NCI-H187 treated with DMSO at 0.1 percent for 48 hours (cell line): ENCODE measurements around the gene MIAT.

Source experiments
- DNase-seq: peaks from one replicate; lab custom pipeline; 2025; lab: John Stamatoyannopoulos, UW

Gene MIAT

DNA sequence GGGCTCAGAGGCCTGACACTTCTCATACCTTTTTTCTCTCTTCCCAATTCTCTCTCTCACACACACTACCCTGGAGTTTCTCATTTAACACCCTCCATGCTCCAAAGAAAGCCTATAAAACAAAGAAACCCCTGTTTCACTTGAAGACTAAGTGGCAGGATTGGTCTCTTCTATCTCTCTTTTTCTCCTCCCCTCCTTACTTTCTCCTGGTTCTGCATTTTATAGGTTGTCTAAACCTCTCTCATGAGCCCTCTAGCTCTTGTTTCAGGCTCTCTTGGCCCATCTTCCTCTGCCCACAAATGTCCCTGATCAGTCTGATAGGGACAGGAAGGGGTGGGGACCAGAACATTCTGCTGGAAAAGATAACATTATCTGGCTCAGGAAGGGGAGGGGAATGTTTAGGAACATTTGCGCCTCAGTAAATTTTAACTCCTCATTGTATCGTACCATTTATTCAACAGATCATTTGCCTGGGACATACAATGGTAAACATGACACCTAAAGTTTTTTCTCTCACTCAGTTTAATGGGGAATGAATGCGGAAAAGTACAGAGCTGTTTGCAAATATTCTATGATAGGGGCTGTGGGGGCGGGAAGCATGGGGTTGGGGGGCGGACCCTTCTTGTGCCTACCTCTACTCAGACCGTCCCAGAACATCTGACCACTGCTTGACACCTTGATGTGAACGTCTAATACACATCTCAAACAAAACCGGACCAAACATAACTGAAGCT is 24.8 kb upstream of the MIAT start:
- DNase-seq = no peak

DNA sequence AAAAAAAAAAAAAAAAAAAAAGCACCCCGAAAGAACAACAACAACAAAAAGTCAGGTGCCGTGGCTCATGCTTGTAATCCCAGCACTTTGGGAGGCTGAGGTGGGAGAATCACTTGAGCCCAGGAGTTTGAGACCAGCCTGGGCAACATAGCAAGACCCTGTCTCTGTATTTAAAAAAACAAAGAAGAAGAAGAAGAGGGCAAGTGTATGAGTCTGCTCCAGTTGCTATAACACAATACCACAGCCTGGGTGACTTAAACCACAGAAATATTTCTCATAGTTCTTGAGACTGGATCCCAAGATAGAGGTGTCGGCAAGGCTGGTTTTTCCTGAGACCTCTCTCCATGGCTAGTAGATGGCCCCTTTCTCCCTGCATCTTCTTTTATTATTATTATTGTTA is 23.2 kb upstream of the MIAT start:
- DNase-seq = no peak

DNA sequence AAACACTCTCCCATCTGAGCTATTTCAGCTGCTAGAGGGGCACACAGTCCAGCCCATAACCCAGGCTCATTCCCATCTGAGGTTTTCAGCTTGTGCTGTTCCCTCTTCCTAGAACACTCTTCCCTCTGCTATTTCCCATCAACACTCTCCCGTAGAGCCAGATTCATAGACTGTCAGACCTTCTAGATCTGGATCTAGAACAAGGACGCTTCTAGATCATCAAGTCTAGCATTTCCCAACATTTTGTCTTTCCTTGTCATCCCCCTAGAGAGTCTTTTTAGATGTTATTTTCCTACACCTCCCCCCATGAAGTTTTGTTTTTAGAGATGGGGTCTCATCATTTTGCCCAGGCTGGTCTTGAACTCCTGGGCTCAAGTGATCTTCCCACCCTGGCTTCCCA is 22.3 kb upstream of the MIAT start:
- DNase-seq = no peak

DNA sequence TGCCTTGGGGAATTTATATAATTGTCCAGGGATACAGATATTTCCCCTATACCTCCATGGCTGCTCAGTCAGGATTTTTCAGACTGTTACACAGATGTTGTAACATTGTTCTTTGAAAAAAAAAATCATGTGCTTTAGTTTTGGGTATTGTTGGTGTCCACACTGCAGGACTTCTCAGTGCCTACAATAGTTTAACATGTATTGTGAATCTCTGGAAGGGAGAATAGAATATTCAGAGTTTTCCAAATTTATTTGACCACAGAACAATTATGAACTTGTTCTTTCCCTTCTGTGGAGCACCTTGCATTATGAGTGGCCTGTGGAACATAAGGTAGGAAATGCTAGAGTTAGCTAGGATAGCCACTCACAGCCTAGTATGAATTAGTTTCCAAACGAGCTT is 21.1 kb upstream of the MIAT start:
- no peak for DNase-seq

DNA sequence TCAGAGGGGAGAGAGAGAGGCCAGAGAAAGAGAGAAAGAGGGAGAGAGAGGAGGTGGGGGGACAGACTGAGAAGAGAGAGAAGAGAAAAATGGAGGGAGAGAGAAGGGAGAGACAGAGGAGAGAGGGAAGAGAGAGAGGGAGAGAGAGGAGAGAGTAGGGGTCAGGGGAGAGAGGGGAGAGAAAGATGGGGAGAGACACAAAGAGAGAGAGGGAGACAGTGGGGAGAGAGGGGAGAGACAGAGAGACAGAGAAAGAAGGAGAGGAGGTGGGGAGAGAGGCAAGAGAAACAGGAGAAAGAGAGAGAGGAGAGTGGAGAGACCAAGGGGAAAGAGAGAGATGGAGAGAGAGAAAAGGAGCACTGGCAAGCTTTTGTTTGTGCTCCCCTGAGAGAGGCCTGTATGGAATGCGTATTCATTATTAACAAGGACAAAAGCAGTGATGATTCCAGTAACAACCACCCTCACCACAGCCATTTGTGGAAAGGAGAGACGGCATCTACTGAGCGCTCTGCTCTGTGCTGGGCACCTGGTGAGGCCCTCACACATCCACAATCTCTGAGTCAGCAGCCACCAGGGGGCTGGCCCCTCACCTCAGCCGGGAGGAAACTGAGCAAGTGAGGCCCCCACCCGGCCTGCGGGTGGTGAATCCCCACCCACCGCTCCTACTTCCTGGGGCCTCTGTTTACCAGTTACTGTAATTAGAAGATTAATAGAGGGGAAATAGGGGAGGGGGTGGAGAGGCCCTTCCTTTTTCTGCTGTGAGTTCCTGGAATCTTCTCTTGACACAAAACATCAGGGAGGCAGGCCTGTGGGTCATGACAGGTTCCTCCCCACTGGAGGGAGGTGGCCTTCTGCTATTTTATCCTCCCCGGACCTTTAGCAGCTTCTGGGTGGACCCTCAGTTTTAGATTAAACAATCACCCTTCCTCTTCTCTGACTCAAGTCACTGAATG is 14.6 kb upstream of the MIAT start:
- DNase-seq = no peak

DNA sequence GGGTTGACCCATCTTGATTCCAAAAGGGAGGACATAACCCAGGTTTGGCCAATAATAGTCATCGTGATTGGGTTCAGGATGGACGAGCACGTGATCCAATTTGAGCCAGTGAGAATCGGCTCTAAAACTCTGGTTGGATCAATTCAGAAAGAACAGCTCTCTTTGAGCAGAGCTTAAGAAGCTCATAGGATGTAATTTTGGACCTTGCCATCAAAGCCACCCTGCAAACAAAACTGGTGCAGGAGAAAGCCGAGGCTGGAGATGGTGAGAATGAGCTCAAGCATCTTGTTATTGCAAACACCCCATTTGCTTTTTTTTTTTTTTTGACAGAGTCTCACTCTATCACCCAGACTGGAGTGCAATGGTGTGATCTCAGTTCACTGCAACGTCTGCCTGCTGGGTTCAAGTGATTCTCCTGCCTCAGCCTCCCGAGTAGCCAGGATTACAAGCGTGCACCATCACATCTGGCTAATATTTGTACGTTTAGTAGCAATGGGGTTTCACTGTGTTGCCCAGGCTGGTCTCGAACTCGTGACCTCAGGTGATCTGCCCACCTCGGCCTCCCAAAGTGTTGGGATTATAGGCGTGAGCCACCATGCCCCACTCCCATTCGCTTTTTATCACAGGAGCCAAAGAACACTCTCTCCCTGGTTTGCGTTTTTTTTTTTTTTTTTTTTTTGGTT is 13.8 kb upstream of the MIAT start:
- no peak for DNase-seq

DNA sequence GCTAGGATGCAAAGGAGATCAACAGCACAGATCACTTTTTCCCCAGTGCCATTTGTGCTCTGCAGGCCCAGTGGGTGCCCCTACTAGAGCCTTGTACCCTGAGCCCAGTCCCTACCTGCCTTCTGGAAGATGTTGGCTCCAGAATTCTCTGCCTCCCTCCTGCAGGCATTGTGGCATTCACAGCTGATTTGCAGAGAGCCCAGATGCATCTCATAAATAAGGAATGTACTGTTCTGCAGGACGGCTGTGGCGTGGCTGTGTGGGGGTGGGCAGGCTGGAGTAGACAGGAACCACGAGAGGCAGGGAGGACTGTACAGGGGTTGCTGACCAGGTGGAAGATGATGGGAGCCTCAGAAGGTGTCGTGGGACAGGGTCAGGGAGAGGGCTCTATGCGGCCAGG is 11.2 kb upstream of the MIAT start:
- DNase-seq = no peak

DNA sequence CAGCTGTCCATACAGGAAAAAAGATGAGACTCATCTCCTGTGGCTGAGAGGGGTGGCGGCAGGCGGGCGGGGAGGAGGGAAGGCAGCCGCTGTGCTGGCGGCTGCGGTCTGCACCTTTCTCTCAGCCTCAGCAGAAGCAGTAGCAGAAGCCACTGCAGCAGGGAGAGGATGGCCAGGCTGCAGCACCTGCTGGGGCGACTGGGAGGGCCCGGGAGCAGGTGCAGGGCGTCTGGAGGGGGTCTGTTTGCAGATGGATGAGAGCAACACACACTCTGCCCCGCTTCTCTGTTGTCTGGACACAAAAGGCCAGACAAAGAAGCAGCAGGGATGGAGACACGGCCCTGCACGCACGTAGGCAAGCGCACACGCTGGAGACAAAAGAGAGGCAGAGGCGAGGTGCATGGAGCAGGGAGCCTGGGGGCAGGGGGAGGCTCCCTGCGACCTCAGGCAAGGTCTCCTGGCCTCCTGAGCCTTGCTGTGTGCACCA is 9.3 kb upstream of the MIAT start:
- DNase-seq = peak; percentile 58

DNA sequence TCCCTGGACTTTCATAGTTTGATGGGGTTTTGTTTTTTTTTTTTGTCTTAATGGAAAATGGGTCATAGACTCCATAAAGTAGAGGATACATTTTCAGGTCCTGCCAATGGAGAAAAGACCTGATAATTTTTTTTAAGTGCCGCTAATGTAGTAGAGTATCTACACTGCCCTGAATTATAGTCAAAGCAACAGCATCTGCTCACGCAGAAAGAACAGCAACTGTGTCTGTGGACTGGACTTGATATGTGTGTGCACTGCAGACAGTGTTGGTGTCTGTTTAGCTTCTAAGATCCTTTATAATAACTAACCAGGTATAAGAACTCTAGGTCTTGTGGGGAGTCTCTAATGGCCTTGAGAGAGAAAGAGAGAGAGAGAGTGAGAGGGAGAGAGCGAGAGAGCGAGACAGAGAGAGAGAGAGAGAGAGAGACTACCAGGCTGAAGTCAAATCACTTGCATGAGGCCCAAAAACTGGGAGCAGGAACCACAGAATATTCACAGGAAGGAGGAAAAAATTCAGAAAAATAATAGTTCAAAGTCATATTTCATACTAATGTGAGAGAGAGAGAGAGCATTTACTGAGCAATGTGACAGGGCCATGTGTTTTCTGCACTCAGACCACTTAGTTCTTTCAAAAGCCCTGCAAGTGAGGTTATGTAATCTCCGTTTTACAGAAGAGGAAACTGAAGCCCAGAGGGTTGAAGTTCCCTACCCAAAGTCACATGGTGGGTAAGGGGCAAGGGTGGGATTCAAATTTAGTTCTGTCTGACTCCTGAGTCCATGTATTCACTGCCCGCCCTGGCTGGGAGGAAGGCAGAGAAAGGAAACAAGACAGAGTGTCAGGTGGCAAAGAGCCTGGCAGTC is 8.6 kb upstream of the MIAT start:
- DNase-seq = no peak

DNA sequence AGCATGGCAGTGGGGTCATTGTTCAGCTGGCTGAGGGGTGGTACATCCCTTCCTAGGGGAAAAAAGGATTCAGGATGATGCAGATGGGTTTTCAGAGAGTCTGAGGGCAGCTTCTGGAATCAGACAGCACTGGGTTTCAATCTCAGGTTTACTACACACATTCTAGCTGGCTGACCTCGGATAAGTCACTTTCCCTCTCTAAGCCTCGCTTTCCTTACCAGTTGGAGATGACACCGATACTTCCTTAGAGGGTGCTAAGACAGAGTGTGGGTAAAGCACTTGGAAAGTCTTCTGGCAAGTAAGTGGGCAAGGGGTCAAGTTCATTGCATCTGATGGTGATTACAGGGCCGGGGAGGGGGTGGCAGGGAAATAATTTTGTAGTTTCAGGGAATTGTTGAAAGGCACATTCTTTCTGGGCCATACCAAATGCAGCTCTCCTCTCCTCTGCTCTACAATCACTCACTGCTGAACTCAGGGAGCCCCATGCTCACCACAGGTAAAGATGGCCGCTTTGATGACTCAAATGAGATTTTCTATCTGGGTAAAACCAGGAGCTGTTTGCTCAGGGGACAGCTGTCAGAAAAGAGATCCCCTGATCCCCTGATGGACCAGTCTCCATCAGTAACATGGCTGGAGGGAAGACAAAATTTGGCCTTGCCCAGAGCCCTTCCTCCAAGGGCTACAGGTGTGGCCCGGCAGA is 6.5 kb upstream of the MIAT start:
- DNase-seq = no peak

DNA sequence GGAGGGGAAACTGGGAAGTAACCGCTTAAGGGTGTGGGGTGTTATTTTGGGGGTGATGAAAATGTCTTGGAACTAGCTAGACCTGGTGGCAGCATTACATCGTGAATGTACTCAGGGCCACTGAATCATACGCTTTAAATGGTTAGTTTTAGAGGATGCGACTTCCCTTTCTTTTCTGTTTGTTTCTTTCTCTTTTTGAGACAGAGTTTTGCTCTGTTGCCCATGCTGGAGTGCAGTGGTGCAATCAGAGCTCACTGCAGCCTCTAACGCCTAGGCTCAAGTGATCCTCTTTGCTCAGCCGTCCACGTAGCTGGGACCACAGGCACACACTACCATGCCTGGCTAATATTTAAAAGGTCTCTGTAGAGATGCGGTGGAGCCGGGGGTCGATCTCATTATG is 5.6 kb upstream of the MIAT start:
- DNase-seq = no peak

DNA sequence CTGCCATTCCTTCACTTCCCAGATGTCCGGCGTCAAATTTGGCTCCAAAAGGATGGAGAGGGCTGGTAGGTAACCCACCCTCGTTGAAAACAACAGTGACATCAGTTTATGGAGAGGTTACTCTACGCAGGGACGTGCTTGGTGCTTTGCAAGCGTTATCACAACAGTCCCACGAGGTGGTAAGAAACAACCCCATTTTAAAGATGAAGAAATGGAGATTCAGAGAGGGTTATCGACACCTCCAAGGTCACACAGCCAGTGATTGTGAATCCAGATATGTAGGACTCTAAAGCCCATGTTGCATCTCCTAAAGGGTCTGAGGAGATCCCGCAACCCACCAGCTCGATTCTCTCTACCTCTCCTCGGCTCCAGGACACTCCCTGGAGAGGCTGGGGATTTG is 773 bp downstream of the MIAT start:
- DNase-seq = no peak

DNA sequence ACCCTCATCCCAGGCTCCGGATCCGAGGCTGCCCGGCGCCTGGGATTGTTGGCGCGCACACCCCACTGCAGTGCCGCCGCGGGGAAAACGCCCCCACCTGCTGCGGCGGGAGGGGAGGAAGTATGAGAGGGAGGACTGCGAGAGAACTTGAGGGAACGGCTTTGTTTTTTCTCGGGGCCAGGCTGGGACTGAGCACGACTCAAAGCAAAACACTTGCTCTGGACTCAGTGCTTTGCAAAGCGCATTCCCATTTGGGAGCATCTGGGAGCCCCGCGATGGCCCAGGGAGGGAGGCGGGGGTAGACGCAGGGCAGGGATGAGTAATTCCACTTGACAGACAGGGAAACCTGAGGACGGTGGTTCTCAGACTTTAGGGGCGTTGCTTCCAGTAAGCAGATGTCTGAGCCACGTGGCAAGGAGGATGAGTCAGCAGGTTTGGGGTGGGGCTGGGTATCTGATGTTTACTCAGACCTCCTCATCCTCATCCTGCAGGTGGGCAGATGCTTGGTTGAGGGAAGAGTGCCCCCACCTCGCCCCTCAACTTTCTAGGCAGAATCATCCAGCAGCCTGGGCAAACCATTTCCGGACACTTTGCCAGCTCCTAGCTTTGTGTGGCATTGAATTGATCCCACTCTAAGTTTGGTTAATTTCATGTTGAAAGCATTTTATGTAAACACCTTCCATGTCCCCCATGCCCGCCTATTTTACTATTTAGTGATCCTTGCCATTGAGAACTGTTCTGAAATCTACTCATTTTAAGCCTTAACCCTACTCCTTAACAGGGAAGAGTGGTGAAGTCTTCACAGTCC is 1.5 kb downstream of the MIAT start:
- peak; percentile 38 for DNase-seq

DNA sequence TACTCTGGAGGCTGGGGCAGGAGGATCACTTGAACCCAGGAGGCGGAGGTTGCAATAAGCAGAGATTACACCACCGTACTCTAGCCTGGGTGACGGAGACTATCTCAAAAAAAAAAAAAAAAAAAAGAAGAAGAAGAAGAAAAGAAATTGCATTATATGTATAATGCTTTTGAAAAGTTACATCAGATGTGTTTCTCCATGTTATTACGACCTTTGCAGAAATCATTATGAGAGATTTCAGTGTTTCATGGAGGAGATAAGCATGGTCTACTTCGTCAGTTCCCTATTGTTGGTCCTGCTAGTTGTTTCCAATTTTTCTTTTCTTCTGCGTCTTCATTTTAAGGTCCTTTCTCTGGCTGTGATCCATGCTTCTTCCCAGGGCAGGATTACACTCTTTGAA is 3.0 kb downstream of the MIAT start:
- no peak for DNase-seq

DNA sequence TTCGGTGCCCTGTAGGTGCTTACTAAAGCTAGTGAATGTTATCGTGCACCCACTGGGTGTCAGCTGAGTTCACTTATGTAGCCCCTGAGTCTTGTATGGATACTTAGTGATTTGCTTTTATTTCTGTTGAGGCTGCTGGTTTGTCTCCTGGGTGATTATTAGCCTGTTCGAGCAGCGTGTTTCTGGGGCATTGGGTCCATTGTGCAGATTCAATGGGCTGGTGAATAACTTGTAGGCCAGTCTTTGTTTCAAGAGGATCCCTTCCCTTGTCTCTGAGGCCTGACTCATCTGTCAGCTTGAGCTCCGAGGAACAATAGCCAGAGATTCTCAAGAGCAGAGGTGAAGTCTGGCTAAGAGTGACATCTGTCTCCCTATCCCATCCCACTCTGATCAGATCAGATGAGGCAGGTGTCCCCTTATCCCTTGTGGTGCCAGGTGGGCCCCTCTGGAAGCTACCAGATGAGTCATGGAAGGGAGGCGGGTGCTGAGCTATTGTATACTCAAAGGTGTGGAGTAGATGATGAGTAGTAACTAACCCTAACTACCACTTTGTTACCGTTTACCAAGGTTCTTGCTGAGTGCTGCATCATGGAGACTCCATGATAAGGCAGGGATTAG is 3.7 kb downstream of the MIAT start:
- no peak for DNase-seq

DNA sequence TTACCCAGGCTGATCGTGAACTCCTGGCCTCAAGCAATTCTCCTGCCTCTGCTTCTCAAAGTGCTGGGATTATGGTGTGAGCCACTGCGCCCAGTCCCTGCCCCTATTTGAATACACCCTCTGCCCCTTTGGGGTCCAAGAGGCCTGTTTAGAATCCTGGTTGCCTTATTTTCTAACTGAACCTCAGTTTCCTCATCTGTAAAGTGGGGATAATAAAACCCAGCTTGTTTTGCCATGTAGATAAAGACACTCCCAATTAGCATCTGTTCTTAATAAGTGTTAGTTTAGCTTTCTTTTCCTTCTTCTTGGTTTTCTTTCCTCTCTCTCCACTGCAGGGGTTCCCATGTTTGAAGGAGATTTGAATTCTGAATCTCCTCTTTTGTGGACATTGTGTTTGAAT is 4.8 kb downstream of the MIAT start:
- no peak for DNase-seq

DNA sequence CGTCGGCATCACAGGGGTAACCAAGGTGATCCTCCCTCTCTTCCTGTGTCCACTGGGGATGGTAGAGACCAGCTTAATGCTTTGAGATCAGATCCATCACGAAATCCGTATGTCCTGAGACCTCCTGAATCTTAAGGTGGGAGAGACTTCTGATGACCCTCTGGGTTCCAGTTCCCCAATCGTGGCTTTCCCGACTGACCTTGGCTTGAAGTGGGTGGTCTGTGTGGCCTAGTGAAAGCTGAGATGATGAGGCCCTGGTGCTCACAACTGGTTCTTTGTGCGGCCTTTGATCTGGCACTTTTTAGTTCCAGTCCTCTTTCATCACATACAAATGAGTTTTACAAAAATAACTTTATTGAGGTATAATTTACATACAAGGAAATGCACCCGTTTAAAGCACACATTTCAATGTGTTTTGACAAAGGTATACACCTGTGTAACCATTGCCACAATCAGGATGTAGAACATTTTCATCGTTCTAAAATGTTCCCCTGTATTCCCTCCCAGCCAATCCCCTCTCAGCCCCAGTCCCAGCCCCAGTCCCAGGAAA is 6.1 kb downstream of the MIAT start:
- DNase-seq = no peak

DNA sequence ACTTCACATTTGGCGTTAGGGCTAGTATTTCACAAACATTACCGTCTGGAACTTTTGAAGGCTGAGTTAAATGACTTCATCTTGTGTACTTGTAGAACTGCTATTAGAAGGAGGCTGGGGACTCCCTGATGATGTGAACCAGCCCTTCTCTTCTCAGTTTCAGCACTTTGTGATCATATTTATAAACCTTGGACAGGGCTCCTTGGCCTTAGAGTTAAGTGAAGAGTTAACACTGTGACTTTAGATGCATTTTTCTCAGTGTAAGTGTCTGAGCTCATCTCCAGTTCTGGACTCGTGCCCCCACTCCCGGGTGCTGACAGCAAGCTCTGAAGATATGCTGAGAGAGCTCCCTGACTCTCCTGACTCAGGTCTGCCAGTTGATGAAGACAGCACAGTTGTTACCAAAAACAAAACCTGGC is 8.4 kb downstream of the MIAT start:
- DNase-seq = no peak

DNA sequence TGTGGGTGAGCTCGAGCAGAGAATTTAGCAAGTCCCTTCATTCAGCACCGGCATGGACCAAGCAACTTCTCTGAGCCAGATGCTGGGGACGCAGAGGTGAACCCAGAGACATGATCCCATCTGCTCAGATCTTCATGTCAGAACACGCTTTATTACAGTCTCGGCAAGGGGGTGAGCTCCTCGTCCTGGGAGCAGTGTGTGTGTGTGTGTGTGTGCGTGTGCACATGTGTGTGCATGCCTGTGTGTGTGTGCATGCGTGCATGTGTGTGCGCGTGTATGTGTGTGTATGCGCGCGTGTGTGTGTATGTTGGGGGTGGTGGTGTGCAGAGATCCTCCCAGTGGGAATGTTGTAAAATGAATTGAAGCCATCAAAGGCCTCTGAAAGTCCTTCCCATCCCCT is 9.8 kb downstream of the MIAT start:
- DNase-seq = no peak
